ENCODE measurements around the gene PBLD.
A peak's percentile ranks its signal among the peaks of the same experiment; 100 is the strongest.

Gene PBLD

GRCh38 chr10:68332259-68333057 lies at the start of gene PBLD:
Gene PBLD, minus strand, starts transcription at chr10:68332928. Its CDS starts 26,084 bp downstream, at chr10:68306844.
- DNase-seq (ENCODE audit: low spot score): peak; percentile 78

DNA sequence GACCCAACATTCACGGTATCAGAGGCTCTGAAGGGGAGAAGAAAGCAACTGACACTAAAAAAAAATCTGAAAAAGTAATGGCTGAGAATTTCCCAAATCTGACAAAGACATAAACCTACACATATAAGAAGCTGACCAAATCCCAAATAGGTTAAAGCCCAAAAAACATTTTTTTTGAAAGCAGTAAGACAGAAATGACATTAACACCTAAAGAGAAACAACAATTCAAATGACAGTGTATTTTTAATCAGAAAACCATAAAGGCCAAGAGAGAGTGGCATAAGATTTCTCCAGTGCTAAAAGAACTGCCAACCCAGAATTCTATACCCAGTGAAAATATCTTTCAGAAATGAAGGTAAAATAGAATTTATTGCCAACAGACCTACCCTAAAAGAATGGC lies 38.9 kb upstream of the PBLD start:
- DNase-seq (ENCODE audit: low spot score): no peak

- no peak for DNase-seq (ENCODE audit: low spot score)
These were observed 34.4 kb upstream of the PBLD start for GRCh38 chr10:68367121-68367520.

DNA sequence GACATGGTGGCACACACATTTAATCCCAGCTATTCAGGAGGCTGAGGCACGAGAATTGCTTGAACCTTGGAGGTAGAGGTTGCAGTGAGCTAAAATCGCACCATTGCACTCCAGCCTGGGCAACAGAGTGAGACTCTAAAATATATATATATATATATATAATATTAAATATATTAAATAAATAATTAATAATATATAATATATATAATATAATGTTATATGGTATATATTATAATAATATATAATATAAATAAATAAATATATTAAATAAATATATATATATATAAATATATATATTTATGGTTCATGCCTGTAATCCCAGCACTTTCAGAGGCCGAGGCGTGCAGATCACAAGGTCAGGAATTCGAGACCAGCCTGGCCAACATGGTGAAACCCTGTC lies 33.9 kb upstream of the PBLD start:
- no peak for DNase-seq (ENCODE audit: low spot score)

- no peak for DNase-seq (ENCODE audit: low spot score)
These were observed 32.9 kb upstream of the PBLD start for GRCh38 chr10:68365611-68366010.

DNA sequence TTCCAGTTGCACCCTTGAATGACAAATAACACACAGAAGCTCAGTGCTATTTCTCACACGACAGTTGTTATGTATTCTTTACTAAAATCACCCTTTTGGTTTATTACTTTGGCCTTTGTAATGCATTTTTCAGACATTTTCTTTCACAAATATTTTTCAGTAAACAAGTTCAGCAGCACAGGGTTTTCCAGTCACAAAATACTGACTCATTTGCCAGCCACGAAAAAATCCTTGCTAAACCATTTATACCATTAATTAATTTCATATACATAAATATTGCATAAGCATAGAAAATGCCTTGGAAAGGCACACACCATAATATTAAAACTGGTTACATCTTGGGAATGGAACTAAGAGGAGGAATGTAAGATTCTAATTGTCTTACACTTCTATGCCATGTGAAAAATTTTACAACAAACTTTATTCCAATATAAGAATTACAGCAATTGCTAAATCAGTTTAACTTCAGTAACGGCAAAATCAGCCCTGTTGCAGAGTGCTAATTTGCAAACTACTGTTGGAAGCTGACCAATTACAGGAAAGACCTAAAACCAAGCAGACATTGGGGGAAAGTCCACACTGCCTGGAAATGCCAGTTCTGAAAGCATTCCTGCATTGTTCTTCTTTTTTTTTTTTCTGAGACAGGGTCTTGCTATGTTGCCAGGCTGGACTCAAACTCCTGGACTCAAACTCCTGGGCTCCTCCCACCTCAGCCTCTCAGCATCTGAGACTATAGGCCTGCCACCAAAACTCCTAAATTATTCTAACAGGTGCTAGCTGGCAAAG lies 31.6 kb upstream of the PBLD start:
- DNase-seq (ENCODE audit: low spot score): no peak

GRCh38 chr10:68362590-68362989 lies 29.9 kb upstream of the PBLD start:
- DNase-seq (ENCODE audit: low spot score): peak; percentile 31

- no peak for DNase-seq (ENCODE audit: low spot score)
These were observed 26.5 kb upstream of the PBLD start for GRCh38 chr10:68359189-68359588.

DNA sequence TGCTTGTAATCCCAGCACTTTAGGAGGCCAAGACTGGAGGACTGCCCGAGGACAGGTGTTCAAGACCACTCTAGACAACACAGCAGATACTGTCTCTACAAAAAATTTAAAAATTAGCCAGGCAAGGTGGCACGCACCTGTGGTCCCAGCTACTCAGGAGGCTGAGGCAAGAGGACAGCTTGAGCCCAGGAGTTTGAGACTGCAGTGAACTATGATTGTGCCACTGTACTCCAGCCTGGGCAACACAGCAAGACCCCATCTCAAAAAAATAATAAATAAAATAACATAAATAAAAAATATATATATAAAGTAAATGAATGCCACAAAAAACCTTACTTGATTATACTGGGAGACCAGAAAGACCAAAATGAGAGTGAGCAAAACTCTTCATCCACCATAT lies 20.8 kb upstream of the PBLD start:
- no peak for DNase-seq (ENCODE audit: low spot score)

GRCh38 chr10:68348265-68348741 lies 15.6 kb upstream of the PBLD start:
- peak; percentile 82 for DNase-seq (ENCODE audit: low spot score)

DNA sequence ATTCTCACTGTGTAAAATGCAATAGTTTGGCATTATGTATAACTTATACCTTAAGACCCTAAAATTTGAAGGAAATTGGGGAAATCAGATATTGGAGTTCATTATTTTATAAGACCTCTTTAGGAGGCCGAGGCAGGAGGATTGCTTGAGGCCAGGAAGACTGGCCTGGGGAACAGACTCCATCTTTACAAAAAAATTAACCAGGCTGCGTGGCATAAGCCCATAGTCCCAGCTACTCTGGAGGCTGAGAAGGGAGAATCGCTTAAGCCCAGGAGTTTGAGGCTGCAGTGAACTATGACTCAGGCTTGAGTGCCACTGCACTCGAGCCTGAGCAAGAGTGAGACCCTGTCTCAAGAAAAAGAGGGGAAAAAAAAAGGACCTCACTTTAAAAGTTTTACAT lies 14.0 kb upstream of the PBLD start:
- no peak for DNase-seq (ENCODE audit: low spot score)

GRCh38 chr10:68345621-68346020 lies 12.9 kb upstream of the PBLD start:
- DNase-seq (ENCODE audit: low spot score): no peak

DNA sequence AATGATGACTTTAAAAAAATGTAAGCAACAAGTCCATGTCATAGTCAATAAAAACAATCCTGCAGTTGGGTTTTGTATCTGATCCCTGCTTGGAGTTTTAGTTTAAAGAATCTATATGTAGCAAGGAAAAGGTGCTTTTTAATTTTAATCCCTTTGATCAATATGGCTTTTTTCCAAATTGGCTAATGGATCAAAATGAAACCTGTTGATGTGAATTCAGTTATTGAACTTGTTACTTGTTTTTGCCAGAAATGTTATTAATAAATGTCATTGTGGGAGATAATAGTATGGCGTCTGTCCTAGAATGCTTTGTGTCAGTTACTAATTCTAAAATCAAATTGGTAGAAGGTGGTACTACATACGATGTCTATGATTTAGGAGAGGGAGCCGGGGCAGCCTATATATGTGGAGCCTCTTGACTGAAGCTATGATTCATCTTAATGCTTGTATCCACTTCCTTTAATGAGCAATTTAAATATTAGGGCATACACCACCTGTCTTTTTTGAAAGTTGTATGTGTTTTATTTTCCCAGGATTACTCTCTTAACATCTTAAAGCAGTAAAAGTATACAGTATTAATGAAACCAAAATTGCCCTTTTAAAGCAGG lies 10.3 kb upstream of the PBLD start:
- no peak for DNase-seq (ENCODE audit: low spot score)

DNA sequence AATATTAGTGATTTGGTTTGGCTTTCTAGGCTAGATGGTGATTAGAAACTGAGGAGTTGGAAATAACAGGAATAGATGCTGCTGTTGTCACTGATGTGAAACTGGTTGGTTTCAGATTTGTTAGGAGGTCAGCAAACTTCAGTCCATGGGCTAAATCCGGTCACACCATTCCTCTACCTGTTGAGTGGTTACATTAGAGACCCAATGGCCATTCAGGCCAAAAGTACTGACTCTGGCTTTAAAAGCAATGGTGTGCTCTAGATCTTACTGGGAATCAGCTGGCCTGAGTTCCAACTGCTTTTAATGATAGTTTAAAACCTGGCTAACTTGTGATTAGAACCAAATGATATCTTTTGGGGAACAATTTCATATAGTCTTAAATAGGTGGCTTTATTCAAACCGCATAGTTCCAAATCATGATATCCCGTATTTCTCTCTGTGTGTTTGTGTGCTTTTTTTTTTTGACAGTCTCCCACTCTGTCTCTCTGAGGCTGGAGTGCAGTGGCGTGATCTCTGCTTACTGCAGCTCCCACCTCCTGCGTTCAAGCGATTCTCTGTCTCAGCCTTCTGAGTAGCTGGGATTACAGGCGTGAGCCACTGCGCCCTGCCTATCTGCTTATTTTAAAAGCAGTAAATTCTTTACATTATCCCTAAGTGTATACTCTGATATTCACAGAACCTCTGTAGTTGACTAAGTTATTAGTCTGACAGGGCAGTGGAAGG lies 7.8 kb upstream of the PBLD start:
- no peak for DNase-seq (ENCODE audit: low spot score)

GRCh38 chr10:68336754-68337351 lies 4.1 kb upstream of the PBLD start:
- DNase-seq (ENCODE audit: low spot score): no peak

DNA sequence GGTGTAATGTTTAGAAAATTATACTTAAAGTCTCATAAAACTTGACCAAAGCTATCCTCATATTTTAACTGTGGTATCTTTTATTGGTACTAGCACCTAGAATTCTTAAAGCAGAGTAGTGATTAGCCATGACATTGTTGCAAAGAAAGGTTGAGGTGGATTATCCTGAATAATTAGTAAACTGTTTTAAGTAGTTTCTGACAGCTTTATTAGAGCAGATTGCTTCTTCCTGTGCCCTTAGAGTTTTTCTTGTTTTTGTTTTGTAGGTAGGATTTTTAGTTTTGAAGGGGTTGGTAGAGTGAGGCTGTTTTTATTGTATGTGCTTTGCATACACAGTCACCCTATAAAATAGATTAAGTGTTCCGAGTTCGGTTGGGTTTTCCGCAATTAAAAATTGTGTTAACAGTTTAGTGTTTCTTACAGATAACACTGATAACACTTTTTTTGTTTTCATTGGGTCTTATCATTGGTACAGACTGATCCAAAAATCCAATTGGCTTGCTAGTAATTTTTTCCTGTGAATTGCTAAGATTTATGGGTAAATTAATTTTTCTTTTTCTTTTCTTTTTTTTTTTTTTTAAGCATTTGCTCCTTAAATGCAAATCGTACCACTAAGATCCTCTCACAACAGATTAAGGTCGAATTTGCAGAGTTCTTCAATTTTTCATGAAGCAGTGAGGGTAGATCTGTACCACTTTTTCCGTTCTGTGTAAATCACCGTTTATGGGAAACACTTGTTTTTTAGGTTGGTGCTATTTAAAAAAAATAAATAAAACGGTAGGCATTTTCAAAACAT lies 2.1 kb upstream of the PBLD start:
- no peak for DNase-seq (ENCODE audit: low spot score)

DNA sequence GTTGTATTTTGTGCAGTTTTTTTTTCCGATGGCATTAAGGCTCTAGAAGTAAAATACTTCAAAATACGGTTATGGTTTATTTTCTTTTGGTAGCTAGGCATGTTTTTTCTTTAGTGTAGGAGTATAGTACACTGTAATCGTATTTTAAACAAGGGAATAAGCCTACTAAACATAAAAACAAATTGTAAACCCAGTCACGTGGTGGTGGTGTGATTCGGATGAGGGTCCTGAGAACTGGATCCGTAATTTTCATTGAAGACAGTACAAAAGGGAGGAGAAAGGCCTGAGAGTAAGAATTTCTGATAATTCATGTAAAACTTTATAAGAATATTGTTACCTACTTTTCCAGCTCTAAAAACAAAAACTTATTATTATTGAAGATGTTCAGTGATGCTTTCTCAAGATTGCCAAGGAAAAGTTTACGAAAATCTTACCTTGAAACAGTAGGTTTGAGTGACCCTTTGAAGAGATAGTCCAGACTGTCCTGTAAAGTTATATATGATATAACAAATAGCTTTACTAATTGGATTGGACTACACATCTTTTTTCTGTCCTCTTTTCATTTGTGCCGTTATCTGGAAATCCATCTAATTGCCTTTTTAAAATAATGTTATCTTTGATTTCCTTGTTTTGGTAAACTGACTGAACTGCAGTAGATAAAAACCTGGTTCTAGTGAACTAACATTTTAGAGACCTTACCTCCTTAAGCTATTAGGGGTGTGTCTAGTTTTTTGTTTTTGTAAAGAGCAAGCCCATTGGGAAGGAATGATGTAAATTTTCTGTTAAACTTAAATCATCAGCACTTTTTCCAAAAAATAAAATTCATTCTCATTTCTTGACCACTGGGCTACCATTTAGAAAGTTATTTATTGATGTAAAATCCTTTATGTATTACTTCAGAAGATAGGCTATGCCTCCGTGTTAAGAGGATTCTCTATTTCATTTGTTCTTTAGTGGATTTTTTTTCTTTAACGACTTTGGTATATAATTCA lies 1.0 kb upstream of the PBLD start:
- DNase-seq (ENCODE audit: low spot score): peak; percentile 39

DNA sequence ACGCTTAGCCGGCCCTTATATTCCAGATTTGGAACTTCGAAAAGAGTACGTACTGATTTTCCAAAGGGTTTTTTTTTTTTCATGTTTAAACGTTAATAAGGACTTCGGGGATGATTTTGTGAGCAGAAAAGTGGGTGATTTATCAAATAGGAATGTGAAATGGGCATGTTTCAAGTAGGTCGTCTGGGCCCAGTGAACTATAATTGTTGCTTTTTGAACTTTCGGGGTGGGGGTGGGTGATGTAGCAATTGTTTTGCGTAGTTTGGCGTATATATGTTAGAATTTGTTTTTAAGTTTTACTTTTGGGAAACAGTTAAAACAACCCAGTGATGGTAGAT lies 299 bp upstream of the PBLD start:
- no peak for DNase-seq (ENCODE audit: low spot score)

- peak; percentile 98 for DNase-seq (ENCODE audit: low spot score)
These were observed 1.1 kb downstream of the PBLD start, which contains the start of gene HNRNPH3 for GRCh38 chr10:68331455-68332258. Gene HNRNPH3, plus strand, starts transcription at chr10:68332064. Its CDS starts 5,158 bp downstream, at chr10:68337222.
